GM21723 (cell line): Measurements from ENCODE around the gene MARCHF3.
"Not testable (repeated sequence)": the region's sequence is repeated elsewhere in the genome, so short reads cannot be mapped to it uniquely, and the experiment has no call there.

Experiments
- ATAC-seq: cut with Tn5 transposase; IDR thresholded peaks from one replicate; pipeline ENCODE4 v1.9.1; 2021; ENCODE audit warnings: mild to moderate bottlenecking, moderate library complexity; ENCODE audit not compliant: unreplicated experiment

The MARCHF3 gene

GRCh38 chr5:127012916-127013315 lies 17.4 kb downstream of the MARCHF3 start:
- no peak for ATAC-seq

DNA sequence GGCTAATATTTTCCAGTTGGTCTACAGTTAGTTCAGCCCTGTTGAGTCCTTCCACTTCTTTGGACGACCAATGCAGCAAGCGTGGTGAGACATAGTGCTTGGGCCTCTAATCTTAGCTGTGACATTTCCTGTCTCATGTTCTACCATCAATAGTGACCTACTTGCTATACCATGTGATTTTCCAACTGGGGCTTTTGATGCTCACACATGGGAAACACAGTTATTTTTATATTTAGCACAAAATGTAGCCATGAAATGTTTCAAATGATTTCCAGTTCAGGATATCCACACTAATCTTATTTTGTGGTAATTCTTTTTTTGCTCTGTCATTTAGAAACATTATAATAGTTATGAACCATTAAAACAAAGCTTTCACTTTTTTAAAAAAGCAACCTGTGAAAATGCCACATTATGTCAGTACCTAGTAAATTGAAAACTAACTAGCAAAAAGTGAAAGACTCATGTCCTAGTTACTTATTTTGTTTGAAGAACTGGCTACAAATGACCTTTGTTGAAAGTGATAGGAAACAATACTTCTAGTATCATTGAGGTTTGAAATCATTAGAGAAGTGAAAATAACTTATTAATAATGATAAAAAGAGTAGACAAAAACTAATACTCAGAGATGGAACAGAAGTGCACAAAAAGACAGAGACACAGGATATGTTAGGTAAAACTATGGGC lies 18.3 kb downstream of the MARCHF3 start:
- peak; percentile 80 for ATAC-seq

DNA sequence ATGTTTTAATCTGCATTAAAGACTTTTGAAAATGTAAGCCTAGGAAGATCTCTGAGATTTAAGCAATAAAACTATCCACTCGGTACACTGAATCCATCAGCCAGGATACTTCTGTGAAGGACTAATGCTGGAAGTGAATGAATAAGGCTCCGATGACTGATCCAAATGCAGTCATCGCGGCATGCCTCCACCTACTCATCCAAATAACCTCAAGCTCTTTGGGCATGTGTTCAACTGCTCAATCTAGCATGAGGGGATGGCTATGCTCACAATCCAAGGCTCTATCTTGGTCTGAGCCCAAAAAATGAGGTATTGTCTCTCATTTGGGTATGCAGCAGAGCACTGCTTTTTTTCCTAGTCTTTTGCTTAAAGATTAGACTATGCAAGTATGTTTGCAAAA lies 19.2 kb downstream of the MARCHF3 start:
- ATAC-seq: no peak

GRCh38 chr5:127010362-127010761 lies 20.0 kb downstream of the MARCHF3 start:
- no peak for ATAC-seq

DNA sequence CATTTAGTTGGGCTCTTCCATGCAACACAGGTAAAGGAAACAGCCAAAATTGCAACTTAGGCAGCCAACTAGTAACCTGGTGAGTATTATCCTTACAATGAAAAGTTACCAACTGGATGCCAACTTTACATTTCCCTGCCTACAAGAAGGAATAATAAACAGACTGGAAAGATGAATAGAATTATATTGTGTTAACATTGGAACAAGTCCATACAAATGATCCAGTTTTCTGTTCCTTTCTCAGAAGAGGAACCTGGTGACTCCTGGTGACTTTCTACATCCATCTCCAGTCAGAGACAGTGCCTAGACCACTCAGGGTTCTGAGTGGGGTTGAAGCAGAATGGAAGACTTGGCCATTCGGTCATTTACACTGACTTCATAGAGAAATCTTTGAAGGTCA lies 20.6 kb downstream of the MARCHF3 start:
- no peak for ATAC-seq

DNA sequence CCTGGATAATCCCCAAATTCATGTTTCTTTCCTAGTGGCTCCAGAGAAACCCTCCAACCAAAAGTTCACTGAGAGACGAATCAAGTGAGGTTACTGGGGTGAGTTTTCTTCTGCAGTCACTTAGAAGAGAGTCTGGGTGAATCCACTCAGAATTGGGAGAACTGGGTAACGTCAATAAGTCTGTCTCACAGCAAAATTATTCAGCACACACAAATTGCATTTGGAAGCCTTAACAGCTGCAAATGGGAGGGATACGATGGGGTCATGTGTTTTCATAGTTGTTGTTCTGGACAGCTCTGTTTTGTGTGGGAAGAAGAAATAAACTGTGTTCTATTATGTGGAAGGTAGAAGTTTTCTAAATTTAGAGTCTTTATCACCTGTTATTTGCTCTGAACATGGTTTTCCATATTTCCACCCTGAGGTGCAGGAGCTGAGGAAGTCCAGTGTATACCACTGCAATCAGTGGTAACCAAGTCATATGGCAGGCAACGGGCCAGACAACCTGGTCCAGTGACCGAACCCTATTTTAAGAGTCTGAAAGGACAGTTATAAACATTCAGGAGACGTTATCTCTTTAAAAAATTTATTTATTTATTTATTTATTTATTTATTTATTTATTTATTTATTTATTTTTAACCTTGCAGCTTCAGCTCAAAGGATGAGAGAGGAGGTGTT lies 21.9 kb downstream of the MARCHF3 start:
- no peak for ATAC-seq

DNA sequence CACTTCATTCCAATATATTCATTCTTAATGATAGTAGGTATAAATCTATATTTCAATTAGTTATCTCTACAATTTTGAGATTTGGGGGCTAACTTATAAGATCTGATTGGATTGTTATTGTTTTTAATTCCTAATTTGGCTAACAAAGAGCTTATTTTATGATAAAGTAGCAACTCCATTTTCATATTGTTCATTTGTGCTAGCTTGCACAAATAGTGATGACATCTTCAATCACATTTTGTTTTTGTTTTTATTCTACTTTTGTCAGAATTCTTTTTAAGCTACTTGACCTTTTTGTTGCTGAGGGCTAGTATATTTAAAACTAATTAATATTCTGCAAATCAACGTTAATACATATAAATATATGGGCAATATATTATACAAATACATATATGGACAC lies 22.8 kb downstream of the MARCHF3 start:
- no peak for ATAC-seq

DNA sequence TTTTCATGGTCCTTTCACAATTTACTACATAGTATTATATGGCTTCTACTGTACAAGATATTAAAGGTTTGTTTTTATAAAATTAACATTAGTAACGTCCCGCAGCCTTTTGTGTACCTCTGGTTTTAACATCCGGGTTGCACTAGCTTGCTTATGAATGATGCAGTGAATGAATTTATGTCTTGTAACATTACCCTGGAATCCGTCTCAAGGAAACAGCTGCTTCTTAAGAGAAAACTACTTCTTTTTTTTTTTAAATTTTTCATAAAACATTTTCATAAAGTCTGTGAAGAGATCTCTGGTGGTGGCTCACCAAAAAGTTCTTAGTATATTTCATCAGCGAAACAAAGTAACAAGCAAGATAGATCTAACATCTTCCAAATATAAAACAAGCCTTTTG lies 23.6 kb downstream of the MARCHF3 start:
- no peak for ATAC-seq

DNA sequence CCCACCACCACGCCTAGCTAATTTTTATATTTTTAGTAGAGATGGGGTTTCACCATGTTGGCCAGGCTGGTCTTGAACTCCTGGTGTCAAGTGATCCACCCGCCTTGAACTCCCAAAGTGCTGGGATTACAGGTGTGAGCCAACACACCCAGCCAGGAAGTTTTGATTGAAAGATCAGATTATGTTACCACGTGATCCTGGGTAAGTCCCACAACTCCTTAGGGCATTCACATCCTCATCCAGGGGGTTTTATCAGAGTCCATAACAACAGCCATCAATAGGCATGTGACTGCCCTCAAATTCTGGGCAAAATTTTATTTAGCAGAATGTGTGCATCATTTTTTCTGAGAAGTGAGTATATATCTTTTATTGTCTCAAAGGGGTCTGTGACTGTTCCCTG lies 25.1 kb downstream of the MARCHF3 start:
- not testable (repeated sequence) for ATAC-seq

- no peak for ATAC-seq
Measured at GRCh38 chr5:127004721-127005120, 25.6 kb downstream of the MARCHF3 start.

- ATAC-seq: no peak
Measured at GRCh38 chr5:127003798-127004495, 26.4 kb downstream of the MARCHF3 start.

DNA sequence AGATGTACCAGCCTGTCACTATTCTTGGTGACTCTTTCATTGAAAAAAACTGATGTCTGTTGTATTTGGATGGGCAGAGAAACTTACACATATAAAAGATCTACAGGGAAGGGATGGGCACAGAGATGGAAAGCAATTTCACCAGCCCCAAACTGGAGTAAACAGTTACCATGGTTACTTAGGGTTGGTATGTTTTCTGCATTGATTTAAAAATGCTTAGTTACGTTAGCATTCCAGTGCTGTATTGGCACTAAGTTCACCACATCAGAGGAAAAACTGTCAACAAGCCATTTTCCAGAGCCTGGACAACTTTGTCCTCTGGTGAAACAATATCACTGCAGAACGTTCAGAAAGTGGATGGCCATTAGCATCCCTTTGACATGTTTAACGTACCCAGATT lies 28.0 kb downstream of the MARCHF3 start:
- ATAC-seq: no peak

GRCh38 chr5:127001621-127002296 lies 28.6 kb downstream of the MARCHF3 start:
- ATAC-seq: no peak

DNA sequence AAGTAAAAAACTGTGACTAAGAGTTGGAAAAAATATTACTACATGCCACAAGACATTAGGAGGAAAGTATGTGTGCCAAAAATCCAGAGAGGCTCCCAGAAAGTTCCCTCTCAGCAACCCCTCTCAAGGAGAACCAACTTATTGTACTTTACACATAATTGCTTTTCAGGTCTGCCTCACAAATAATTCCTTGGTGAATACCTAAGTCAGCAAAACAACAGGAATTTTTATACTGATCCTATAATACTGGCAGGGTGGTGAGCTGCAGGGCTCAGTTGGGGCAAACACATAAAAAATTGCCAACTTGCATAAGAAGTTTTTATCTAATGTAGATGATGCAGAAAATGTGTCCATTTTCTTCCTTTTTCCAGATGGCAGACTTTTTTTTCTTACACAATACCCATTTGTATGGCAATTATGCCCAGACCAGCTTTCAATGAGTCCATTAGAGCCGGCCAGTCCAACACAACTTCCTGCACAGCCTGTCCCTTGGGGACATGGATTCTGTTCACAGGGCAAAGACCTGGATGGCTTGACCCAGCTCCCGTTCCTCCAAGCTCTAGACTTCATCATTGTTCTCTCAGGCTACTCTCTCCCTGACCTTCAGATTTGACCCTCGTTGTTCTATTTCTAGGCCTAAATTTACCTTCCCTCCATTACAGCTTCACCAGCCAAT lies 31.3 kb downstream of the MARCHF3 start:
- ATAC-seq: no peak

DNA sequence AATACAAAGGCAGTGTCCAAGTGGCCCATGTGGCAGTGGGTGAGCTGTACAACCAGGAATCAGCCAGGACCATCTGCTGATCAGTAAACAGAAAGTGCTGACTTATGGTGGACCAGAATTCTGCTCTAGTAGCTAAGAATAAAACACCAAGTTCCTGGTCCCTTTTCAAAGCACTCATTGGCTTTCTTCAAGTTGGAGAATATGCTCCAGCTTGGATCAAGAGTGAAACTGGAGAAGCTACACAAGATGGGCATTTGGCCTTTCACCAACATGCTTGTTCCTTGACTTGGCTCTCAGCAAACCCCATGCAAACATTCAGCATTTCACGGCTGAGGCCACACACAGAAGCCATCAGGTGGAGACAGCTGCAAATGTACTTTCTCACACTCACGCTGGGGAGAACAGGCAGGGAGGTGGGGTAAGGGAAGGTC lies 32.1 kb downstream of the MARCHF3 start:
- peak; percentile 69 for ATAC-seq

DNA sequence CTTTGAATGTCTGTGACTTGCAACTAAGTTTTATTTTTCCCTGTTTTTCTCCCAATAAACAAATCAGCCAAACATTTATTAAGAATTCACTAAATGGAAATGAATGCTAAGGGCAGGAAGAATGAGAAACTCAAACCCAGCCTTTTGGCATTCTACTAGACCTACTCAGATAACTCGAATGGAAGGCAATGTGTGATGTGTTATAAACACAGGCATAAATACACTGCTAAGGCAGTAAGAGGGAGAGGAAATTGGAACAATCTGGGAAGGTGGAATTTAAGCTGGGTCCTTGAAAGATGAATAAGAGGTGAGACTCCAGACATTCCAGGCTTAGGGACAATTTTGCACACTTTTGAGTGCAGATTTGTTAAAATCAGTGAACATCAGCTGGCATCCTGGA lies 34.7 kb downstream of the MARCHF3 start:
- ATAC-seq: no peak

GRCh38 chr5:126995039-126995438 lies 35.3 kb downstream of the MARCHF3 start:
- no peak for ATAC-seq

DNA sequence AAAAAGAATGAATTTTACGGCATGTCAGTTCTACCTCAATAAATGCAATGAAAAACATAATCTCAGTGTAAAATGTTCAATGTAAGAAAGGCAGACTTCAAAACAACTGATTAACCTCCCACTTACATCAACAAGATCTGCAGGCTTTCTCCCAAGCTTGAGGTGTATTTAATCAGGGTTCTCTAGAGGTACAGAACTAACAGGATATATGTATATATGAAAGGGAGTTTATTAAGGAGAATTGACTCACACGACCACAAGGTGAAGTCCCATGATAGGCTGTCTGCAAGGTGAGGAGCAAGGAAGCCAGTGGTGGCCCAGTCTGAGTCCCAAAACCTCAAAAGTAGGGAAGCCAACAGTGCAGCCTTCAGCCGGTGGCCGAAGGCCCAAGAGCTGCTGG lies 35.9 kb downstream of the MARCHF3 start:
- no peak for ATAC-seq

DNA sequence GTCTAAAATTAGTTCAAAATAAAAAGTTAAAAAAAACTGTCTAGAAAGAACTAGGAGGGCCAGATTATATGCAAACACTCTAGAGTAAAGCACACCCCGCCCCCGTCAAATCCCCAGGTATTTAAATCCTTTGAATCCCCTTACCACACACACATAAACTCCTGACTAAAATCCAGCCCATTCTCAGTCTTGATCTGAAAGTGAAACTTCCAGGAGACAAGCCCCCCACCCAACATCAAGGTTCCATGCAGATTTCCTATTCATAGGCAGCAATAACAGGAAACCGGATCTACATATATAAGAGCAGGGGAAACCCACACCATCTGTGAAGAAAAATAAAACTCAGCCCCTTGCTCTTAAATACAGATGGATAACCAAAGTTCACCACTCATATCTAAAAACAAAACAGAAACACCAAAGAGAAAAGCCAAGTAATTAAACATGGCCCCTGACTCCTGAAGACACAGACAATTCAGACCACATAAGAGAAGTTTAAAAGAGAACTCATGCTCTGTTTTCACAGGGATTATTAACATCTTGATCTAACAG lies 42.3 kb downstream of the MARCHF3 start:
- peak; percentile 91 for ATAC-seq

- ATAC-seq: no peak
Measured at GRCh38 chr5:126987271-126987899, 43.0 kb downstream of the MARCHF3 start.
